GM21526 (cell line): ENCODE measurements around the gene SOX4.

ENCODE experiments used
- ATAC-seq: cut with Tn5 transposase; IDR thresholded peaks from one replicate; pipeline ENCODE4 v1.9.1; 2021; ENCODE audit warnings: moderate library complexity; ENCODE audit not compliant: unreplicated experiment, low FRiP score

Gene SOX4

GRCh38 chr6:21611485-21611884 lies 17.9 kb downstream of the SOX4 start:
- no peak for ATAC-seq

GRCh38 chr6:21612067-21612745 lies 18.7 kb downstream of the SOX4 start:
- no peak for ATAC-seq

GRCh38 chr6:21613809-21614208 lies 20.3 kb downstream of the SOX4 start:
- ATAC-seq = no peak

- no peak for ATAC-seq
These were observed 20.7 kb downstream of the SOX4 start for GRCh38 chr6:21614226-21614625.

- ATAC-seq = no peak
These were observed 22.0 kb downstream of the SOX4 start for GRCh38 chr6:21615504-21615903.

GRCh38 chr6:21616005-21616404 lies 22.5 kb downstream of the SOX4 start:
- no peak for ATAC-seq

GRCh38 chr6:21625642-21626041 lies 32.1 kb downstream of the SOX4 start:
- ATAC-seq = no peak

- ATAC-seq = no peak
These were observed 33.2 kb downstream of the SOX4 start for GRCh38 chr6:21626756-21627155.

- ATAC-seq = no peak
These were observed 34.6 kb downstream of the SOX4 start for GRCh38 chr6:21628160-21628559.

GRCh38 chr6:21633511-21634109 lies 40.1 kb downstream of the SOX4 start:
- ATAC-seq = no peak

GRCh38 chr6:21634582-21634981 lies 41.0 kb downstream of the SOX4 start:
- no peak for ATAC-seq

- ATAC-seq = no peak
These were observed 43.3 kb downstream of the SOX4 start for GRCh38 chr6:21636876-21637275.

GRCh38 chr6:21639316-21639715 lies 45.8 kb downstream of the SOX4 start:
- ATAC-seq = no peak
